Right atrium auricular region (tissue), 2 donors: ENCODE data around the gene LDLRAD3. TPM values are rescaled to one million over a fixed set of nuclear protein-coding genes. Genes with fewer than 3 reads are reported as not detected.
A peak's percentile ranks its signal among the peaks of the same experiment; 100 is the strongest.
"Not testable (repeated sequence)": the region's sequence is repeated elsewhere in the genome, so short reads cannot be mapped to it uniquely, and the experiment has no call there.

Experiments
- DNase-seq: peaks from one replicate; pipeline ENCODE4 v3.0.0-alpha.2; 2019; ENCODE audit warnings: low spot score
- H3K27ac ChIP-seq, 2 donors: fragments of 200-600 bp; sonication (generic); 1 replicate in 1 of 2; 2 replicates in 1 of 2; pipeline ENCODE4 v1.5.1; 2016 to 2019
- H3K27me3 ChIP-seq, 2 donors: fragments of 200-600 bp; sonication (generic); one replicate each; pipeline versions ENCODE4 v1.5.1 to v1.6.0; 2017 to 2019
- H3K36me3 ChIP-seq: fragments of 200-600 bp; sonication (generic); one replicate; pipeline ENCODE4 v1.5.1; 2016
- H3K4me1 ChIP-seq, 2 donors: fragments of 200-600 bp; sonication (generic); one replicate each; pipeline versions ENCODE4 v1.5.1 to v1.6.0; 2017 to 2019
- H3K4me3 ChIP-seq, 2 donors: fragments of 200-600 bp; sonication (generic); 1 replicate in 1 of 2; 2 replicates in 1 of 2; pipeline ENCODE4 v1.5.1; 2017 to 2019; ENCODE audit warnings: mild to moderate bottlenecking in 1 of 2, moderate library complexity in 1 of 2
- H3K9me3 ChIP-seq, 2 donors: fragments of 200-600 bp; sonication (generic); one replicate each; pipeline ENCODE4 v1.5.1; 2019
- CTCF ChIP-seq, 2 donors: fragments of 200-600 bp; sonication (generic); IDR thresholded peaks; one replicate each; pipeline ENCODE4 v1.5.1; 2019; ENCODE audit warnings: antibody characterized with exemption in 2 of 2
- total RNA-seq, 2 donors: library from RNA; depleted of rRNA; stranded (reverse); fragments of >200 nt; gene quantifications; one replicate each; pipeline ENCODE4 v1.1.0, GENCODE V29; 2016

The LDLRAD3 gene
- total RNA-seq, 2 donors from 2014 or later = 3.6 to 7.0 TPM

GRCh38 chr11:36008584-36008983 lies 64.7 kb downstream of the LDLRAD3 start:
- Histone ChIP-seq H3K4me3 (no peak overlapping the region), H3K4me1 (peaks cover 0 to 19% of the 10 kb centered on the region in 2 donors), H3K27ac (peak overlapping the region; percentile 40 to 64), H3K27me3 (no peaks in the 10 kb centered on the region), H3K9me3 (no peaks in the 10 kb centered on the region), H3K36me3 (no peaks in the 10 kb centered on the region)
- no peak for TF ChIP-seq CTCF (IDR thresholded peaks at IDR 0.05)
- DNase-seq = no peak

GRCh38 chr11:36009473-36009872 lies 65.6 kb downstream of the LDLRAD3 start:
- no peak for TF ChIP-seq CTCF (IDR thresholded peaks at IDR 0.05)
- DNase-seq = no peak
- peak overlapping the region; percentile 40 to 64 for H3K27ac ChIP-seq
- peaks cover 0 to 19% of the 10 kb centered on the region in 2 donors for H3K4me1 ChIP-seq
- H3K36me3 ChIP-seq = no peaks in the 10 kb centered on the region
- no peaks in the 10 kb centered on the region for H3K27me3 ChIP-seq
- H3K9me3 ChIP-seq = no peaks in the 10 kb centered on the region
- H3K4me3 ChIP-seq = no peak overlapping the region

GRCh38 chr11:36010010-36010740 lies 66.3 kb downstream of the LDLRAD3 start:
- Histone ChIP-seq H3K4me1 (peaks cover 0 to 23% of the 10 kb centered on the region in 2 donors), H3K4me3 (no peak overlapping the region), H3K9me3 (no peaks in the 10 kb centered on the region), H3K27ac (peak overlapping the region in 1 of 2 donors; percentile 64), H3K27me3 (no peaks in the 10 kb centered on the region), H3K36me3 (no peaks in the 10 kb centered on the region)
- no peak for TF ChIP-seq CTCF (IDR thresholded peaks at IDR 0.05)
- no peak for DNase-seq

GRCh38 chr11:36011574-36011973 lies 67.7 kb downstream of the LDLRAD3 start:
- no peak for DNase-seq
- H3K36me3 ChIP-seq = no peaks in the 10 kb centered on the region
- H3K27me3 ChIP-seq = no peaks in the 10 kb centered on the region
- H3K27ac ChIP-seq = no peak overlapping the region
- H3K4me1 ChIP-seq = peaks cover 0 to 33% of the 10 kb centered on the region in 2 donors
- no peak overlapping the region for H3K4me3 ChIP-seq
- no peak for TF ChIP-seq CTCF (IDR thresholded peaks at IDR 0.05)
- no peaks in the 10 kb centered on the region for H3K9me3 ChIP-seq

GRCh38 chr11:36012455-36012854 lies 68.6 kb downstream of the LDLRAD3 start:
- H3K4me1 ChIP-seq = peaks cover 0 to 33% of the 10 kb centered on the region in 2 donors
- H3K36me3 ChIP-seq = no peaks in the 10 kb centered on the region
- H3K4me3 ChIP-seq = no peak overlapping the region
- H3K9me3 ChIP-seq = no peaks in the 10 kb centered on the region
- DNase-seq = no peak
- no peaks in the 10 kb centered on the region for H3K27me3 ChIP-seq
- TF ChIP-seq CTCF (IDR thresholded peaks at IDR 0.05) = no peak
- peak overlapping the region in 1 of 2 donors; percentile 45 for H3K27ac ChIP-seq

- TF ChIP-seq CTCF (IDR thresholded peaks at IDR 0.05) = no peak
- Histone ChIP-seq H3K27me3 (no peaks in the 10 kb centered on the region), H3K4me3 (no peak overlapping the region), H3K36me3 (no peaks in the 10 kb centered on the region), H3K9me3 (no peaks in the 10 kb centered on the region), H3K27ac (peak overlapping the region in 1 of 2 donors; percentile 45), H3K4me1 (peaks cover 0 to 33% of the 10 kb centered on the region in 2 donors)
- DNase-seq = no peak
Measured at GRCh38 chr11:36012979-36013378, 69.1 kb downstream of the LDLRAD3 start.

GRCh38 chr11:36013446-36013845 lies 69.6 kb downstream of the LDLRAD3 start:
- H3K27ac ChIP-seq, H3K36me3 ChIP-seq, DNase-seq, H3K27me3 ChIP-seq, H3K9me3 ChIP-seq, H3K4me3 ChIP-seq: not testable (repeated sequence)
- H3K4me1 ChIP-seq = peaks cover 0 to 33% of the 10 kb centered on the region in 2 donors
